ENCODE measurements around the gene FAF1.

DNA sequence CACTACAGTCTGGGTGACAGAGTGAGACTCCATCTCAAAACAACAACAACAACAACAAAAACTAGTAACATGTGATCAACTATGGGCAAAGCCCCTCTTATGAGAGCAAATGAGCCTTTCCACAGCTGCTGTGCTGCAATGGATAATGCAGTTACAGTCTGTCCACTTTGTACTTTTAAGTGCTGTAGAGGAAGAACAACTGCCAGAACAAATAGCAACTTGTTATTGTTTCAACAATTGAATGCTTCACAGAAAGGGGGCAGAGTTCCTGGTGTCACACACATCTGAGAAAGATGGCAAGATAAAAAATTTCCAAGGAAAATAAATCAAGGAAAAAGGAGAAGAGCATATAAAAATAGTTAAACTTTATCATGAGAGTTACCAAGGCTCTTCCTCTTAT is 293.2 kb downstream of the FAF1 start:
- TF ChIP-seq, protein P1, sequence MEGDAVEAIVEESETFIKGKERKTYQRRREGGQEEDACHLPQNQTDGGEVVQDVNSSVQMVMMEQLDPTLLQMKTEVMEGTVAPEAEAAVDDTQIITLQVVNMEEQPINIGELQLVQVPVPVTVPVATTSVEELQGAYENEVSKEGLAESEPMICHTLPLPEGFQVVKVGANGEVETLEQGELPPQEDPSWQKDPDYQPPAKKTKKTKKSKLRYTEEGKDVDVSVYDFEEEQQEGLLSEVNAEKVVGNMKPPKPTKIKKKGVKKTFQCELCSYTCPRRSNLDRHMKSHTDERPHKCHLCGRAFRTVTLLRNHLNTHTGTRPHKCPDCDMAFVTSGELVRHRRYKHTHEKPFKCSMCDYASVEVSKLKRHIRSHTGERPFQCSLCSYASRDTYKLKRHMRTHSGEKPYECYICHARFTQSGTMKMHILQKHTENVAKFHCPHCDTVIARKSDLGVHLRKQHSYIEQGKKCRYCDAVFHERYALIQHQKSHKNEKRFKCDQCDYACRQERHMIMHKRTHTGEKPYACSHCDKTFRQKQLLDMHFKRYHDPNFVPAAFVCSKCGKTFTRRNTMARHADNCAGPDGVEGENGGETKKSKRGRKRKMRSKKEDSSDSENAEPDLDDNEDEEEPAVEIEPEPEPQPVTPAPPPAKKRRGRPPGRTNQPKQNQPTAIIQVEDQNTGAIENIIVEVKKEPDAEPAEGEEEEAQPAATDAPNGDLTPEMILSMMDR (conservative IDR thresholded peaks at IDR 0.05; ENCODE audit: low read length) = 0 out of 2 replicates have a peak, but pooled peaks have one; percentile 8
- TF ChIP-seq EZH2phosphoT487 (IDR thresholded peaks at IDR 0.05; ENCODE audit: borderline replicate concordance, low read depth, low read length) = no peak

All from OCI-LY7 (cell line).